ENCODE measurements around the gene SMURF1.

The SMURF1 gene

GRCh38 chr7:99131290-99131689 is 12.6 kb downstream of the SMURF1 start:
- no peak for ATAC-seq
- TF ChIP-seq ZNF565 (CRISPR knock-in tag; conservative IDR thresholded peaks at IDR 0.05; ENCODE audit: low read depth) (no peak), ISL1 (CRISPR knock-in tag; IDR thresholded peaks at IDR 0.05) (no peak), CSRNP3 (CRISPR knock-in tag; IDR thresholded peaks at IDR 0.05) (no peak), ZNF70 (CRISPR knock-in tag; IDR thresholded peaks at IDR 0.05) (no peak), CREB5 (CRISPR knock-in tag; IDR thresholded peaks at IDR 0.05; ENCODE audit: low read depth) (no peak), CSDC2 (CRISPR knock-in tag; IDR thresholded peaks at IDR 0.05) (no peak), ZFP3 (CRISPR knock-in tag; IDR thresholded peaks at IDR 0.05) (no peak), GLIS3 (CRISPR knock-in tag; IDR thresholded peaks at IDR 0.05) (no peak), ZNF8 (CRISPR knock-in tag; IDR thresholded peaks at IDR 0.05) (no peak), PPARA (CRISPR knock-in tag; IDR thresholded peaks at IDR 0.05; ENCODE audit: borderline replicate concordance) (no peak)
- TF ChIP-seq, protein P1, sequence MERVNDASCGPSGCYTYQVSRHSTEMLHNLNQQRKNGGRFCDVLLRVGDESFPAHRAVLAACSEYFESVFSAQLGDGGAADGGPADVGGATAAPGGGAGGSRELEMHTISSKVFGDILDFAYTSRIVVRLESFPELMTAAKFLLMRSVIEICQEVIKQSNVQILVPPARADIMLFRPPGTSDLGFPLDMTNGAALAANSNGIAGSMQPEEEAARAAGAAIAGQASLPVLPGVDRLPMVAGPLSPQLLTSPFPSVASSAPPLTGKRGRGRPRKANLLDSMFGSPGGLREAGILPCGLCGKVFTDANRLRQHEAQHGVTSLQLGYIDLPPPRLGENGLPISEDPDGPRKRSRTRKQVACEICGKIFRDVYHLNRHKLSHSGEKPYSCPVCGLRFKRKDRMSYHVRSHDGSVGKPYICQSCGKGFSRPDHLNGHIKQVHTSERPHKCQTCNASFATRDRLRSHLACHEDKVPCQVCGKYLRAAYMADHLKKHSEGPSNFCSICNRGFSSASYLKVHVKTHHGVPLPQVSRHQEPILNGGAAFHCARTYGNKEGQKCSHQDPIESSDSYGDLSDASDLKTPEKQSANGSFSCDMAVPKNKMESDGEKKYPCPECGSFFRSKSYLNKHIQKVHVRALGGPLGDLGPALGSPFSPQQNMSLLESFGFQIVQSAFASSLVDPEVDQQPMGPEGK (CRISPR knock-in tag; IDR thresholded peaks at IDR 0.05; ENCODE audit: borderline replicate concordance): no peak
- TF ChIP-seq, protein P2, sequence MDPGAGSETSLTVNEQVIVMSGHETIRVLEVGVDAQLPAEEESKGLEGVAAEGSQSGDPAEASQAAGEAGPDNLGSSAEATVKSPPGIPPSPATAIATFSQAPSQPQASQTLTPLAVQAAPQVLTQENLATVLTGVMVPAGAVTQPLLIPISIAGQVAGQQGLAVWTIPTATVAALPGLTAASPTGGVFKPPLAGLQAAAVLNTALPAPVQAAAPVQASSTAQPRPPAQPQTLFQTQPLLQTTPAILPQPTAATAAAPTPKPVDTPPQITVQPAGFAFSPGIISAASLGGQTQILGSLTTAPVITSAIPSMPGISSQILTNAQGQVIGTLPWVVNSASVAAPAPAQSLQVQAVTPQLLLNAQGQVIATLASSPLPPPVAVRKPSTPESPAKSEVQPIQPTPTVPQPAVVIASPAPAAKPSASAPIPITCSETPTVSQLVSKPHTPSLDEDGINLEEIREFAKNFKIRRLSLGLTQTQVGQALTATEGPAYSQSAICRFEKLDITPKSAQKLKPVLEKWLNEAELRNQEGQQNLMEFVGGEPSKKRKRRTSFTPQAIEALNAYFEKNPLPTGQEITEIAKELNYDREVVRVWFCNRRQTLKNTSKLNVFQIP (CRISPR knock-in tag; IDR thresholded peaks at IDR 0.05; ENCODE audit: borderline replicate concordance, low read depth): no peak

GRCh38 chr7:99129536-99129935 is 14.4 kb downstream of the SMURF1 start:
- TF ChIP-seq PPARA (CRISPR knock-in tag; IDR thresholded peaks at IDR 0.05; ENCODE audit: borderline replicate concordance) (no peak), ZNF565 (CRISPR knock-in tag; conservative IDR thresholded peaks at IDR 0.05; ENCODE audit: low read depth) (no peak), OSR1 (CRISPR knock-in tag; IDR thresholded peaks at IDR 0.05) (no peak), SNAI2 (CRISPR knock-in tag; IDR thresholded peaks at IDR 0.05) (no peak), ISL1 (CRISPR knock-in tag; IDR thresholded peaks at IDR 0.05) (no peak), RARB (CRISPR knock-in tag; IDR thresholded peaks at IDR 0.05) (no peak), CSDC2 (CRISPR knock-in tag; IDR thresholded peaks at IDR 0.05) (no peak), ZNF8 (CRISPR knock-in tag; IDR thresholded peaks at IDR 0.05) (no peak), CREB5 (CRISPR knock-in tag; IDR thresholded peaks at IDR 0.05; ENCODE audit: low read depth) (no peak), ZFP30 (CRISPR knock-in tag; IDR thresholded peaks at IDR 0.05) (no peak), ZNF70 (CRISPR knock-in tag; IDR thresholded peaks at IDR 0.05) (no peak)
- no peak for ATAC-seq

DNA sequence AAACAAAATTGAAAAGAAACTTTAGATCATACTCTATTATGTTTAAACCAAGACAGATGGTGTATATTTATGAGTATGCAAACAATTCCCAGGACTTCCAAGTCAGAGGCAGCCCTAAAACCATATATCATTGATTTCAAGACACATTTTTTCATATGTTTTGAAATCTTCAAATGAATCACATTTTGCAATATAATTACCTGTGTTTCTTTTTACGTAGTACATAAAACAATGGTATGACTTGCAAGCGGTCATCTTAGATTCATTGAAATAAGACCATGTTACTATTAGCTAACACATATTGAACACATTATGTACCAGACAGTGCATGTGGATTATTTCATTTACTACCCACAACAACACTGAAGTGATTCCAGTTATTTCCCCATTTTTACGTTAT is 14.9 kb downstream of the SMURF1 start:
- TF ChIP-seq TSHZ2 (CRISPR knock-in tag; IDR thresholded peaks at IDR 0.05) (no peak), CREB5 (CRISPR knock-in tag; IDR thresholded peaks at IDR 0.05; ENCODE audit: low read depth) (no peak)
- ATAC-seq: peak; percentile 35; the same call in 1 of the 3 replicates
